Astrocyte of the cerebellum (primary cell): ENCODE measurements around the gene SLC35F1.

Source experiments
- DNase-seq: peaks from one replicate; pipeline ENCODE4 v3.0.0-alpha.2; 2011; ENCODE audit warnings: low read depth
- H3K4me3 ChIP-seq: 2 replicates; pipeline ENCODE4 v1.5.1; 2011; ENCODE audit warnings: mild to moderate bottlenecking, low read depth, low read length, moderate library complexity
- in situ Hi-C: cut with HindIII; loops from 2 replicates; pipeline ENCODE4 v1.10.0; 2017; ENCODE audit warnings: low sequenced_read_pairs
- TF ChIP-seq, protein P1 (sequence below): IDR thresholded peaks from 2 replicates; pipeline ENCODE4 v1.5.1; 2012; ENCODE audit warnings: low read length, low read depth, moderate library complexity, mild to moderate bottlenecking; ENCODE audit errors: missing control alignments

The SLC35F1 gene

DNA sequence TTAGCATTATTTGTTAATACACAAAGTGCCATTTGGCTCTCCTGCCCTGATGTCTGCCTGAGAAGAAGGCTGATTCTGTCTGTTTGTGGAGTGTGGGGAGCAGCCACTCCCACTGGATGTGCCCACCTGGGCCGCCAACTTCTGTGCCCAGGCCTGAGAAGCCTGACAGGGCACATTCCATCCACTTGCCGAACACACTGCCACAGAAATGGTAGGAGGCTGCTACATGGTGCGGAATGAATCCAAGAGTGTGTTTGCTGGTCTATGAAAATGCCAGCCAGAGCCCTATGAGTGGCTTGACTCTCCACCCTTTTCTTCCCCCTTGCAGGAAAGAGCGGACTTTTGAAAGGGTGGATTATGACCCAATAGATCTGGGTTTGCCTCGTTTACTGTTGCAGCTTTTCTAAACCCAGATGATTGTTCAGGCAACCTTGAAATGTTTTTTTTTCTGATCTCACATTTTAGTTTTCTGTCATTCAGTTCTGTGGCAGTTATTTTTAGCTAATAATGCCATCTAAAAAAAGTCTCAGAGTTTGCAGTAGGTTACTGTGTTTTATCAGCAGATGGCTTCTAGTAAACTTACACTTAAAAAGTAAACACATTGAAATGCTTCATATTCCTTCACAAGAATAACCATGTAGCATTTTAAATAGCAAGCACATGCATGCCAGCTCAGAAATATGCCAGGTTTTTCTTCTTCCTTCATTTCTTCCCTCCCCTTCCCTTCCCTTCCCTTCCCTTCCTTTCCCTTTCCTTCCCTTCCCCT, 196.5 kb downstream of the SLC35F1 start:
- DNase-seq, result no peak
- in situ Hi-C loops, result no loop called here
- TF ChIP-seq, protein P1, sequence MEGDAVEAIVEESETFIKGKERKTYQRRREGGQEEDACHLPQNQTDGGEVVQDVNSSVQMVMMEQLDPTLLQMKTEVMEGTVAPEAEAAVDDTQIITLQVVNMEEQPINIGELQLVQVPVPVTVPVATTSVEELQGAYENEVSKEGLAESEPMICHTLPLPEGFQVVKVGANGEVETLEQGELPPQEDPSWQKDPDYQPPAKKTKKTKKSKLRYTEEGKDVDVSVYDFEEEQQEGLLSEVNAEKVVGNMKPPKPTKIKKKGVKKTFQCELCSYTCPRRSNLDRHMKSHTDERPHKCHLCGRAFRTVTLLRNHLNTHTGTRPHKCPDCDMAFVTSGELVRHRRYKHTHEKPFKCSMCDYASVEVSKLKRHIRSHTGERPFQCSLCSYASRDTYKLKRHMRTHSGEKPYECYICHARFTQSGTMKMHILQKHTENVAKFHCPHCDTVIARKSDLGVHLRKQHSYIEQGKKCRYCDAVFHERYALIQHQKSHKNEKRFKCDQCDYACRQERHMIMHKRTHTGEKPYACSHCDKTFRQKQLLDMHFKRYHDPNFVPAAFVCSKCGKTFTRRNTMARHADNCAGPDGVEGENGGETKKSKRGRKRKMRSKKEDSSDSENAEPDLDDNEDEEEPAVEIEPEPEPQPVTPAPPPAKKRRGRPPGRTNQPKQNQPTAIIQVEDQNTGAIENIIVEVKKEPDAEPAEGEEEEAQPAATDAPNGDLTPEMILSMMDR, result no peak
- no peak overlapping the region for H3K4me3 ChIP-seq

DNA sequence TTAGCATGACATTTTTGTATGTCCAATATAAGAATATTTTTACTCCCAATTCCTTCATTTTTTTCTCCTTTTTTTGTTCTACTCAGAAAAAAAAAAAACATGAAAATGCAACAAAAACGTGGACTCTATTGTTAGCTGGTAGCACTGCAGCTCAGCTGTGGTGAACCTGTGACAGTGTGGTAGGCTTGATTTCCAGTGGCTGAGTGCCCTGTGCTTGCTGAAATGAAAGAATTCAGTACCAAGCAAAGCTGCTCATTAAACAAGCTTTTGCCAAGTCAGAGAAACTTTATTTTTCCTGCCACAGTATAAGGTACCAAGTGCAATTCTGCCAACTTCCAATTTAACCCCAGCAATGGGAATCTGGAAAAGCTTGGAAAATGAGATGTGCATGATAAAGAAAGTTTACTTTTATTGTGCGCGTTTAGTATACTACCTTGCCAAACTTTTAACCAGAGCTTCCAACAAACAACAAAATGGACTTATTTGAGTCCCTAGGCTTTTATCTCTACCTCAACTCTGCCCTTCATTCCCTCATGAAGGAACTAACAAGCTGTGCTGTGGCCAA, 215.2 kb downstream of the SLC35F1 start:
- no peak for DNase-seq
- in situ Hi-C loops, result no loop called here
- H3K4me3 ChIP-seq, result no peak overlapping the region
- TF ChIP-seq, protein P1, result no peak

DNA sequence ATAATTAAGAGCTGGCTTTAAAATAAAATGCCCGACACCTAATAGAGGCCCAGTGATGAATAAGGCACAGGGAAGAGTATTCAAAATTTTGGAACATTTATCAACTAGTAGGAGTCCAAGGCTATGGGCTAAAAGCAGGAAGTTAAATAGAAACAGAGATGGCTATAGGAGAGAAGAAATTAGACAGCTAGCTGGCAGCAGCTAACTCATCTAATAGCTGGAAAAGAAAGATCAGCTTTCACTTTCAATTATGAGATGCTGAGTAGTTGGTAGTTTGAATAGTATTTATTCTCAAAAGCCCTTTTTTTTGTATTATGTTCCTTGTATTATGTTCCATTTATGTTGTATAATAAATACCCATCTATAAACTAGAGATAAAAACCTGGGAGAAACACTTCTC, 215.7 kb downstream of the SLC35F1 start:
- in situ Hi-C loops, result no loop called here
- no peak for DNase-seq
- no peak overlapping the region for H3K4me3 ChIP-seq
- TF ChIP-seq, protein P1, result no peak

DNA sequence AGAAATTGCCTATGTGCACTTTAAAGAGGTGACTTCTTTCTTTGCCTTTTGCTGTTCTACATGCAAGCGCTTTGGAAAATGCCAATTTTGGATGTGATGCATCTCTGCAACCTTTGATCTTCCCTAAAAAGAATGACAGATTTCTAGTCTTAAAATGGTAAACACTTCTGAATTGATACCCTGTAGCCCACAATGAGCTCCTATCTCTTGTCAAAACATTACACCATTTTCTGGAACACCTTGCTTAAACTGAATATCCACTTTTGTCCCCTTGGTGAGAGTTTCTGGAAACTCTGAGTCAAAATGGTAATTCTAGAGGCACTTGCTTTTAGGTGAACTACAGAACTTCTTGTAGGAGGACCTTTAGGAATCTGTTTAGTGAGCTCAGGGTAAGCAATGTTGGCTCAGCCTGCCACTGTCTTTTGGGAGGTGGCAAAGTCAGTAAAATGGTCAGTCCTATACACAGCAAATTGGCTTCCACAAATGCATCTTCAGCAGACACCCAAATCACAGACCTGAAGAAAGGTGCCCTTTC, 216.5 kb downstream of the SLC35F1 start:
- in situ Hi-C loops, result no loop called here
- H3K4me3 ChIP-seq, result no peak overlapping the region
- TF ChIP-seq, protein P1, result no peak
- no peak for DNase-seq

DNA sequence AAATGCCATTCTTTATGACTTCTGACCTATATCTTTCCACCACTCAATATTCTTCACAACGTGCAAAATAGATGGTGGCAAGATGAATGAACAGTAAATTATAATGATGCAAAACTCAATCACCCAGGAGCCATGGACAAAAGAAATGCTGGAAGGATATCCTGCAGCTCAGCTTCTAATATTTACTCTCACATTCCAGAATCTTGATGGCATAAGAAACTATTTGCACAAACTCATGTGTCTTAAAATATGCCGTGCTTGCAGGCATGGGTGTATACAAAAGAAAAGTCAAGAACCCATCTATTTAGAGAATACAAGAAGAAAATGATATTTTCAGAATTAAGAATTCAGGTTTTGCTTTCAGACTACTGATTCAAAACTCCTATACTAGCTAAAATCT, 217.8 kb downstream of the SLC35F1 start:
- no peak overlapping the region for H3K4me3 ChIP-seq
- in situ Hi-C loops, result no loop called here
- no peak for DNase-seq
- TF ChIP-seq, protein P1, result no peak

DNA sequence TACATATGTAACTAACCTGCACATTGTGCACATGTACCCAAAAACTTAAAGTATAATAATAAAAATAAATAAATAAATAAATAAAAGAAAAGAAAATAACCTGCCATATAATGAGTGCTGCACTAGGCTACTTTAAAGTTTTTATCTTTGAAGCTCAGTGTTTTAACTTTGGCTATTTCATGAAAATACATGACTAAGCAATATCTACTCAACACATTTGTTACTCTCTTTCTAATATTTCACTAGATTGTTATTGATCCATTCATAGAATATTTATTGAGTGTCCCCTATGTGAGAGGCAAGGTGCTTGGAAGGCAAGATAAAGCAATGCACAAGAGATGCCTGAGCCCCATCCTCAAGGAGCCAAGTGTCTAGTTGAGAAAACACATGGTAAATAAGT, 221.7 kb downstream of the SLC35F1 start:
- H3K4me3 ChIP-seq, result no peak overlapping the region
- no peak for DNase-seq
- in situ Hi-C loops, result no loop called here
- TF ChIP-seq, protein P1, result no peak
